PFSK-1 (cell line): Measurements from ENCODE around the gene ERICH4.

Source experiments
- POLR2AphosphoS5 ChIP-seq: IDR thresholded peaks from 2 replicates; pipeline ENCODE4 v1.6.1; 2012; ENCODE audit warnings: low read depth, mild to moderate bottlenecking, control low read depth, low read length, moderate library complexity
- SIN3A ChIP-seq: IDR thresholded peaks from 2 replicates; pipeline ENCODE4 v1.6.1; 2012; ENCODE audit warnings: mild to moderate bottlenecking, low read length, moderate library complexity, borderline replicate concordance; ENCODE audit not compliant: insufficient read depth
- TAF1 ChIP-seq: IDR thresholded peaks from 2 replicates; pipeline ENCODE4 v1.6.1; 2012; ENCODE audit warnings: low read length, control low read depth, borderline replicate concordance; ENCODE audit not compliant: insufficient read depth
- TF ChIP-seq, protein P1 (sequence below), 2 experiments: IDR thresholded peaks; 2 replicates each; pipeline versions ENCODE4 v1.6.1 to v1.8.0; 2011 to 2012; ENCODE audit warnings: low read depth in 2 of 2, low read length in 2 of 2, control low read depth in 1 of 2, inconsistent platforms in 1 of 2, mild to moderate bottlenecking in 1 of 2, moderate library complexity in 1 of 2; ENCODE audit not compliant: insufficient read depth in 1 of 2

DNA sequence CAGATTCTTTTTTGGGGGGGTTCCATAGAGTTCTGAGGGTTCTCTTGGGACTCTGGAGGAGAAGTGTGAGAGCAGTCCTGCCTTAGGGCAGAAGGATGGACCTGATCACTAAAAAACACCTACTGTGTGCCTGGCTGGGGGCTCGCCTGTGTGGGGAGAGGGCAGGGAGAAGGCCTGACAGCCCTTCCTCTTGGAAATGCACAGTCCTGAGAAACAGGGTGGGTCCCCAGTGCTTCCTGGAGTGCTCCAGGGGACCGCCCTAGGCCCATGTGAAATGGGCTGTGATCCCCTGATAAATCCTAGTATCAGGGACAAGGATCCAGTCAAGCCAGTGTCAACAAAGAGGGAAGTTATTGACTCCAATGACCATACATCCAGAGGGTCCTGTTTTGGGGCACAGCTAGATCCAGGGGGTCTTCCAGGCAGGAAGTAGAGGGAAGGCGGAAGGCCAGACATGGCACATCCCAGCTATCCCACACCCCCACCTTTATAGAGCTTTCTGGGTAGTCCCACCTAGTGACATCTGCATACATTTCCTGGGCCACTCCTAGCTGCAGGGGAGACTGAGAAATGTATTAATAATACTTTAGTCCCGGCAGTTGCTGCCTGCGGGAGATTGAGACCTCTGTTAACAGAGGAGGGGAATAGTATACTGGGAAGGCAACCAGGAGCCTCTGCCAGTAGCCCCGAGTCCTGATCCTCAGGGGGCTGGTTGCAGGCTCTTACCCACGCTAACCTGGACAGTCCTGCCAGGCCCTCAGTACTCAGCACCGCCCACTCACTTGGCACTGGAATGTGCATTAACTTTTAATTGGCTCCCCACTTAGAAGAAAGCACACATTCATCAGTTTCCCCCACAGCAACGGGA, 31.6 kb upstream of the ERICH4 start:
- no peak for TF ChIP-seq TAF1
- TF ChIP-seq POLR2AphosphoS5: no peak
- TF ChIP-seq, protein P1, sequence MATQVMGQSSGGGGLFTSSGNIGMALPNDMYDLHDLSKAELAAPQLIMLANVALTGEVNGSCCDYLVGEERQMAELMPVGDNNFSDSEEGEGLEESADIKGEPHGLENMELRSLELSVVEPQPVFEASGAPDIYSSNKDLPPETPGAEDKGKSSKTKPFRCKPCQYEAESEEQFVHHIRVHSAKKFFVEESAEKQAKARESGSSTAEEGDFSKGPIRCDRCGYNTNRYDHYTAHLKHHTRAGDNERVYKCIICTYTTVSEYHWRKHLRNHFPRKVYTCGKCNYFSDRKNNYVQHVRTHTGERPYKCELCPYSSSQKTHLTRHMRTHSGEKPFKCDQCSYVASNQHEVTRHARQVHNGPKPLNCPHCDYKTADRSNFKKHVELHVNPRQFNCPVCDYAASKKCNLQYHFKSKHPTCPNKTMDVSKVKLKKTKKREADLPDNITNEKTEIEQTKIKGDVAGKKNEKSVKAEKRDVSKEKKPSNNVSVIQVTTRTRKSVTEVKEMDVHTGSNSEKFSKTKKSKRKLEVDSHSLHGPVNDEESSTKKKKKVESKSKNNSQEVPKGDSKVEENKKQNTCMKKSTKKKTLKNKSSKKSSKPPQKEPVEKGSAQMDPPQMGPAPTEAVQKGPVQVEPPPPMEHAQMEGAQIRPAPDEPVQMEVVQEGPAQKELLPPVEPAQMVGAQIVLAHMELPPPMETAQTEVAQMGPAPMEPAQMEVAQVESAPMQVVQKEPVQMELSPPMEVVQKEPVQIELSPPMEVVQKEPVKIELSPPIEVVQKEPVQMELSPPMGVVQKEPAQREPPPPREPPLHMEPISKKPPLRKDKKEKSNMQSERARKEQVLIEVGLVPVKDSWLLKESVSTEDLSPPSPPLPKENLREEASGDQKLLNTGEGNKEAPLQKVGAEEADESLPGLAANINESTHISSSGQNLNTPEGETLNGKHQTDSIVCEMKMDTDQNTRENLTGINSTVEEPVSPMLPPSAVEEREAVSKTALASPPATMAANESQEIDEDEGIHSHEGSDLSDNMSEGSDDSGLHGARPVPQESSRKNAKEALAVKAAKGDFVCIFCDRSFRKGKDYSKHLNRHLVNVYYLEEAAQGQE (IDR thresholded peaks at IDR 0.05; ENCODE audit: insufficient read depth in 1 of 2, low read depth in 2 of 2, low read length in 2 of 2): no peak
- no peak for TF ChIP-seq SIN3A
